Upper lobe of right lung (tissue), 1 donor: ENCODE measurements around the gene TOGARAM2. TPM values are rescaled to one million over a fixed set of nuclear protein-coding genes. Genes with fewer than 3 reads are reported as not detected.
A peak's percentile ranks its signal among the peaks of the same experiment; 100 is the strongest.

Experiments
- ATAC-seq: fragments of 200-7000 bp; cut with Tn5 transposase; one replicate; pipeline ENCODE4 v1.9.1; 2020; ENCODE audit warnings: mild to moderate bottlenecking, moderate library complexity
- DNase-seq: peaks from one replicate; pipeline ENCODE4 v3.0.0-alpha.2; 2020
- H3K27ac ChIP-seq: fragments of 200-600 bp; one replicate; pipeline ENCODE4 v1.8.0; 2022
- H3K27me3 ChIP-seq: fragments of 200-600 bp; one replicate; pipeline ENCODE4 v1.8.0; 2022; ENCODE audit warnings: mild to moderate bottlenecking
- H3K36me3 ChIP-seq: fragments of 200-600 bp; one replicate; pipeline ENCODE4 v1.8.0; 2022
- H3K4me1 ChIP-seq: fragments of 200-600 bp; one replicate; pipeline ENCODE4 v1.8.0; 2022
- H3K4me3 ChIP-seq: fragments of 200-600 bp; one replicate; pipeline ENCODE4 v1.8.0; 2022; ENCODE audit warnings: mild to moderate bottlenecking
- H3K9me3 ChIP-seq: fragments of 200-600 bp; one replicate; pipeline ENCODE4 v1.8.0; 2022
- intact Hi-C: fragments of 100-400 bp; cut with DNase I; formaldehyde crosslinking; loops from one replicate; pipeline ENCODE4 v1.11.0; 2022
- total RNA-seq: library from RNA; stranded (reverse); fragmentation: NEBNext Ultra II Directional; extraction: Animal tissue kit (Norgen Biotek cat#: 25700); gene quantifications from one replicate; pipeline ENCODE4 v1.2.1, GENCODE V29; 2021
- TF ChIP-seq, protein P1 (sequence below): fragments of 200-600 bp; IDR thresholded peaks from one replicate; pipeline ENCODE4 v1.8.0; 2022; ENCODE audit warnings: antibody characterized with exemption
- donor health status: DM: no; HTN: yes; CAD: no; lungs with severe emphysema.

TOGARAM2 gene
- total RNA-seq, 1 donor from 2014 or later = 0.72 TPM

DNA sequence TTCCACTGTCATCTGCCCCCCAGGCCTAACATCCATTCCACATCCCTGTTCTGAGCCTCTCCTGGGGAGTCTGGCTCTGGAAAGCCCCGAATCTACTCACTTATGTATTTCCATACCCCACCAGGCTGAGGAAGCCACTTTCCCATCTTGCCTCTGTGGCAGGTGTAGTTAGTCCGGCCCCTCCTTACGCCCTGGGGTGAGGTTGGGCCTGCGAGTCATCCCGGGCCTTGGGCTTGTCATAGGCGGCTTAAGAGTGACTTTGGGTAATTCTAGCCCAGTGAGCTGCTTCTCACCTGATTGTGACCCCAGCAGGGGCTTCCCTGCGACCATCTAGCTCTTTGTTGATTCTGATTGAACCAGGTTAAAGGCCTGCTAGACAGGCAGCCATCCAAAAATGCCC lies 72.1 kb downstream of the TOGARAM2 start:
- no peak for ATAC-seq
- H3K27ac ChIP-seq = no peak overlapping the region
- TF ChIP-seq, protein P1, sequence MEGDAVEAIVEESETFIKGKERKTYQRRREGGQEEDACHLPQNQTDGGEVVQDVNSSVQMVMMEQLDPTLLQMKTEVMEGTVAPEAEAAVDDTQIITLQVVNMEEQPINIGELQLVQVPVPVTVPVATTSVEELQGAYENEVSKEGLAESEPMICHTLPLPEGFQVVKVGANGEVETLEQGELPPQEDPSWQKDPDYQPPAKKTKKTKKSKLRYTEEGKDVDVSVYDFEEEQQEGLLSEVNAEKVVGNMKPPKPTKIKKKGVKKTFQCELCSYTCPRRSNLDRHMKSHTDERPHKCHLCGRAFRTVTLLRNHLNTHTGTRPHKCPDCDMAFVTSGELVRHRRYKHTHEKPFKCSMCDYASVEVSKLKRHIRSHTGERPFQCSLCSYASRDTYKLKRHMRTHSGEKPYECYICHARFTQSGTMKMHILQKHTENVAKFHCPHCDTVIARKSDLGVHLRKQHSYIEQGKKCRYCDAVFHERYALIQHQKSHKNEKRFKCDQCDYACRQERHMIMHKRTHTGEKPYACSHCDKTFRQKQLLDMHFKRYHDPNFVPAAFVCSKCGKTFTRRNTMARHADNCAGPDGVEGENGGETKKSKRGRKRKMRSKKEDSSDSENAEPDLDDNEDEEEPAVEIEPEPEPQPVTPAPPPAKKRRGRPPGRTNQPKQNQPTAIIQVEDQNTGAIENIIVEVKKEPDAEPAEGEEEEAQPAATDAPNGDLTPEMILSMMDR = no peak
- H3K4me3 ChIP-seq = no peak overlapping the region
- no peaks in the 10 kb centered on the region for H3K9me3 ChIP-seq
- no peaks in the 10 kb centered on the region for H3K4me1 ChIP-seq
- no peaks in the 10 kb centered on the region for H3K27me3 ChIP-seq
- no peak for DNase-seq
- no peaks in the 10 kb centered on the region for H3K36me3 ChIP-seq
- intact Hi-C loops = no loop called here

DNA sequence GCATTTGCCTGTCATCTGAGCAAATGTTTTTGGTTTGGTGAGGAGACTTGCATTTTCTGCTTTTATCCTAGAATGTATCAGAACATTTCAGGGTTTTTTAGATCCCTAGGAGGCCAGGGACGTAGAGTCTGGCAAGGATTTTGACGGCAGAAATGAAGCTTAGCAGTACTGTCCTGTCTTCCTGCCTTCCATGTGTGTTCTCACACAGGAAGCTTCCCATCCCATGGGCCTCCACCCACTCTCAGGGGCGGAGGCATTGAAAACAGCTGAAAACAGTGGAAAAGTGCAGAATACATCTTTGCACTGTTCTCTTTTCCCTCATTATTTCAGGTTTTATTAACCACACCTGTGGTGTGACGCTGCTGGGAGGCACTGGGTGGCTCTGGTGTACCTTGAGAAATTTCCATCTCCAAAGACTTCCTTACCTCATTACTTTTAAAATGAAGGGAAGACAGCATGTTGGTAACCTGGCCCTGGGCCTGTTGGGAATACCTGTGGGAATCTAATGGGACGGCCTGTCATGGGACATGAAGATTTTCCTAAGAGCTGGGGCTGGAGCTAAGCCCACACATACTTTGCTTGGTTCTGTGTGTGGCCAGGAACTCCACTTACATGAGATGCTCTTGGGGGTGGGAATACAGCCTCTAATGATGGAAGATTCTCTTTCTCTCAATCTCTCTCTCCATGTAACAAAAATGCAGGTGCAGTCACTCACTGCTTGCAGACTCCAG lies 72.7 kb downstream of the TOGARAM2 start:
- intact Hi-C loops = no loop called here
- Histone ChIP-seq H3K27me3 (no peaks in the 10 kb centered on the region), H3K4me1 (no peaks in the 10 kb centered on the region), H3K36me3 (no peaks in the 10 kb centered on the region), H3K4me3 (no peak overlapping the region), H3K27ac (no peak overlapping the region), H3K9me3 (no peaks in the 10 kb centered on the region)
- TF ChIP-seq, protein P1 = no peak
- no peak for DNase-seq
- ATAC-seq = peak; percentile 18

DNA sequence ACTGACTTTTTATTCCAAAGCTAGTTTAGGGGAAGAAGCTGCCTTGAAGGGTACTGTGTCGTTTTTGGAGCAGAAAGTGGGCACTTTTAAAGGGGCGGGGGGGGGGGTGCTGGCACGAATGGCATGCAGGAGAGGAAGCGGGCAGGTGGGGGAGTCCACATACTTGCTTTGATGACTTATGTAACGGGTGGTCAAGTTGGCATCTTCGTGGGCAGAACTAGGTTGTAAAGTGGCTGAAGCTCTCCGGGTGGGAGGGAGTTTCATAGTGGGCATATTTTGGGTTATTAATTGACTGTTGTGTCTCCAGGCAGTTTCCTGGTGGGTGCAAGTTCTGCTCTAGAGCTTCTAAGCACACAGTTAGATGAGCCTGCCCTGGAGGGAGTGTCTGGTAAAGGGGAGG lies 73.3 kb downstream of the TOGARAM2 start:
- Histone ChIP-seq H3K4me1 (no peaks in the 10 kb centered on the region), H3K4me3 (no peak overlapping the region), H3K27ac (no peak overlapping the region), H3K36me3 (no peaks in the 10 kb centered on the region), H3K27me3 (no peaks in the 10 kb centered on the region), H3K9me3 (no peaks in the 10 kb centered on the region)
- TF ChIP-seq, protein P1 = no peak
- DNase-seq (no peak), ATAC-seq (no peak)
- intact Hi-C loops = no loop called here

DNA sequence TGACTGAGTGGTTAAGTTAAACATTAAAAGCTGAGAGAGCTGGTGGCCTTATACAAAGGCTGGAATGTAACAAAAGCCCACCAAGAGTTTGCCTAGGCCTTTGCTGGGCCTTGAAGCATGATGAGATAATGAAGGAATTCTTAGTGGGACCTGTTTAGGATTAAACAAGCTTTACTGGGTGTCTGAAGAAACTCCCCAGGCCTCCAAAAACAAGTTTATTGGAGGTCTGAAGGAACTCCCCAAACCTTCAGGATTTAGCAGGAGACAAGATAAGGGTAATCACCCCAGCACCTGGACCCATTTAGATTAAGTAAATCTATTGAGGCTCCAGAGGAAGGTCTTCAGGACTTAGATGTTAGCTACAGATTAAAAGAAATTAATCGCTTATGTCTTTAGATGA lies 74.5 kb downstream of the TOGARAM2 start:
- intact Hi-C loops = no loop called here
- DNase-seq = no peak
- no peak for ATAC-seq

DNA sequence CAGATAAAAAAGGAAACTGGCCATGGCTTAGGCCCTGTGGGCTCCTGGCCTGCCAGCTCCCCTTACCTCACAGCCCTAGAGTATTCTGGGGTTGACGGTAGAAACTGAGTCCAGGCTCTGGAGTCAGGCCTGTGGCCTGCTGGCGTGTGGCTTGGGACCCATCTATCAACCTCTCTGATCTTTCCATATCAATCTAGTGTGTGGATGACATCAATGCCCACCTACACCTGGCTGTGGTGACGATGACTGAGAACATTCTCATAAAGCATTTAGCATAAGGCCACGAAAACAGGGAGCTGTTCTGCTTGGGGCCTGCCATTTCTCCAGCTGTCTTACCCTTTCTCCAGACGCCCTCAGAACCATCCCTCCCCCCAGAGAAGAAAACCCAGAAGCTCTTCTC lies 75.4 kb downstream of the TOGARAM2 start:
- intact Hi-C loops = no loop called here
- Histone ChIP-seq H3K4me1 (no peaks in the 10 kb centered on the region), H3K36me3 (no peaks in the 10 kb centered on the region), H3K27ac (no peak overlapping the region), H3K4me3 (no peak overlapping the region), H3K27me3 (no peaks in the 10 kb centered on the region), H3K9me3 (no peaks in the 10 kb centered on the region)
- ATAC-seq (no peak), DNase-seq (no peak)
- TF ChIP-seq, protein P1 = no peak

More for the DNA sequence above, 74.5 kb downstream of the TOGARAM2 start:
- H3K4me3 ChIP-seq = no peak overlapping the region
- H3K27ac ChIP-seq = no peak overlapping the region
- TF ChIP-seq, protein P1 = no peak
- no peaks in the 10 kb centered on the region for H3K4me1 ChIP-seq
- no peaks in the 10 kb centered on the region for H3K9me3 ChIP-seq
- no peaks in the 10 kb centered on the region for H3K36me3 ChIP-seq
- H3K27me3 ChIP-seq = no peaks in the 10 kb centered on the region
